Activated CD8-positive, alpha-beta memory T cell treated with anti-CD3 and anti-CD28 coated beads for 48 hours (primary cell): ENCODE measurements around the gene ARHGAP28.

ENCODE experiments used
- DNase-seq, 3 experiments: peaks; one replicate each; pipeline ENCODE4 v3.0.0-alpha.2; 2020; ENCODE audit warnings: low read depth in 2 of 3, low spot score in 2 of 3

The ARHGAP28 gene

GRCh38 chr18:6955304-6955703, 225.8 kb downstream of the ARHGAP28 start:
- DNase-seq: no peak

DNA sequence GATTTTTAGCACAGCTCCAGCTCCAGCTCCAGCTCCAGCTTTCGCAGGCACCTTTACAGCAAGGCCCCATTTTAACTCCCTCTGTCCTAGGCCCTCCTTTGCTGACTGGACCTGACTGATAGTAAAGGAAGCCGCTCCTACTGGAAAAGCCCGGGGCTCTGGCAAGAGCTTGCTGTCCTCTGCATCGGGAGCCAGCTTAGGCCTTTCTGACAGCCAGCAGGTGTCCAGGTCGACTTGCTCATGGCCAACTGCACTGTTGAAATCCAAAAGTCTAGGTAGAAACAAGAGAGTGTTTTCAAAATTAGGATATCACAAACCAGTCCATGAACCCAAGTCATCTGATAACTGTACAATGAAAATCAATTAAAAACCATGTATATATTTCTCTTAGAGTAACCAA, 227.0 kb downstream of the ARHGAP28 start:
- no peak for DNase-seq

DNA sequence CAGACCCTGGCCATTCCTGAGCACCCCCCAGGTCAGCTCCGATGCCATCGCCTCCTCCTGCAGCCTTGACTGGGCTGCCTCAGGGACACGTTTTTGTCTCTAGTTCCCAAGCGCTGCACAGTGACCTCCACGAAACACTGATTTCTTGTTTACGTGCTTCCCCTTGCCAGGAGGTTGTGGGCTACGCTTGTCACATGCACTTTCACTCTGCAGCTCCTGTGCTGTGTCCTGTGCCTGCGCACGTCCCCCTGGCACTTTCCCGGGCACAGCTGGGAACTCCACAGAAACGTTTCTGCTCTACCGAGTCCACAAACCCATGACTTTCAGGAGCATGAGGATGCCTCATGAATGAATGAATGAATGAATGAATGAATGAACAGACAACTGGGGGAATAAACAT, 227.5 kb downstream of the ARHGAP28 start:
- no peak for DNase-seq

DNA sequence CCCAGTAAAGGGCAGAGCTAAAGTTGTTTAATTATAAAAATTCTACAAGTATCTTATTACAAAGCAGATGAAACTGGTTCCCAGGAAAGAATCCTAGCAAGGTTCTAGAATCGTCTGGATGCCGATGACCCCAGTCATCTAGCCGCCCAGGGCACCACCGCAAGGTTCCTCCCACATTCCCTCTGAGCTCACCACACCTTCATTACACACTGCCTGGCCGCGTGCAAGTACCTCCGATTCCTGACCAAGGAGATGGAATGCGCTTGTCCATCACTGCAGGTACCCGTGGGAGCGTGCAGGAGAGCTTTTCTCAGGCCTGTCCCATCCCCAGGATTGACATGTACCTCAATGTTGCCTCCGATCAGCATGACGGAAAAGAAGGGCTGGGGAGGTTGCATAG, 229.6 kb downstream of the ARHGAP28 start:
- DNase-seq: no peak

DNA sequence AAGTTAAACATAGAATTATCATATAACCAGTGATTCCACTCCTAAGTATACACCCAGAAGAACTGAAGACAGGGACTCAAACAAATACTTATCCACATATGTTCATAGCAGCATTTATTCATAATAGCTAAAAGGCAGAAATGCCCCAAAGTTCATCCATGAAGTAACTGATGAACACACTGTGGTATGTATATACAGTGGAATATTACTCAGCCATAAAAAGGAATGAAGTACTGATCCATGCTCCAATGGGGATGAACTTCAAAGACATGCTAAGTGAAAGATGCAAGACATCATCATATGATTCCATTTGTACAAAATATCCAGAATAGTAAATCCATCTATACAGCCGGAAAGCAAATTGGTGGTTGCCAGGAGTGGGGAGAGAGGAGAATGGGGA, 230.6 kb downstream of the ARHGAP28 start:
- DNase-seq: no peak

GRCh38 chr18:6960656-6961055, 231.1 kb downstream of the ARHGAP28 start:
- DNase-seq: no peak

DNA sequence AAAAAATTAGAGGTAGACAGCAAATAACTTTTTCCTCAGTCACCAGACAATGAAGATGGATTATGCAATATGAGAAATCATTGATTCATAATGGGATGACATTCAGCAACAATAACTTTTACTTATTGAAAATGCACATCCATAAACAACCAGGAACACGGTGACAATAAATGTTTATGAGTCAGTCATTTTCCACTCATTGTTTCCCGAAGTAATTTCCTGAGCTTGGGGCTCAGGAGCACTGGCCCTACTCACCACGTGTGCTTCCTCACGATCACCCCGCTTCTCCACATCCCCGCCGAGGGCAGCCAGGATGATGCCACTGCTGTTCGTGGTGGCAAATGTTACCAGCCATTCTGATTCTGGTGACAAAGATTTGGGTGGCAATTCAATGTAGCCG, 231.8 kb downstream of the ARHGAP28 start:
- no peak for DNase-seq

DNA sequence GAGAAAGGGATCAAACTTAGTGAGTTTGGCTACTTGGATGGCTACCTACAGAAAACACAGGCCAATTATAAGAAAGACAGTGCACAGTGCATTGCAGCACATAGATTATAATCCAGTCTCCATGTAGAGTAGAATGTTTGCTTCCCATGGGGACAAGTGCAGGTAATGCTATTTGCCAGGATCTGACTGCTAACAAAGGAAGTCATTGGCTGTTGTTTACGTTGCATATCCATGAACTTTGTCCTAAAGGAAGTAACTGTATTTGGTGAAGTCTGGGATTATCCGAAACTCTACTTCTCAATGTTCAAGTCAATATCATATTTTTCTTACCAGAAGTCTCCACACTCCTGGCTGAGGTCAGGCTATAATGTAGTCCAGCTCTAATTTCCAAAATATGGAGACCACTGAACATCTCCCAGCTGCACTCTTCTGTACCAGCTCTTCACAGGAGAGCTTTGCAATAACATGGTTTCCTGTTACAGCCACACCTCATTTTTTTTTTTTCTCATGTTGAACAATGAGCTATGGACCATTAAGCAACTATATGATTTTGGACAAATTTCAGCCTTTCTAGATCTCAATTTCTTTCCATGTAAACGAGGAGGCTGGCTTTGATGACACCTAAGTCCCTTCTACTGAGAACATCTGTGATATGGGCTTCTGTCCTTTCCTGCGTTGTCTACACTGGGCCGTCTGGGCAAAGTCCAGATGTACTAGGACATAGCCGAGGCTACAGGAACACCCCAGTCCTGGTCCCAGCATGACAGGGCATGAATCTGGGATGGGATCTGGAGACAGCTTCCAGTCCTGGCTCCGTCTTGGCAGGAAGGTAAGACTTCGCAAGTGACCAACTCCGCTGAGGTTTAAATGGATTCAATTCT, 233.3 kb downstream of the ARHGAP28 start:
- DNase-seq: no peak

DNA sequence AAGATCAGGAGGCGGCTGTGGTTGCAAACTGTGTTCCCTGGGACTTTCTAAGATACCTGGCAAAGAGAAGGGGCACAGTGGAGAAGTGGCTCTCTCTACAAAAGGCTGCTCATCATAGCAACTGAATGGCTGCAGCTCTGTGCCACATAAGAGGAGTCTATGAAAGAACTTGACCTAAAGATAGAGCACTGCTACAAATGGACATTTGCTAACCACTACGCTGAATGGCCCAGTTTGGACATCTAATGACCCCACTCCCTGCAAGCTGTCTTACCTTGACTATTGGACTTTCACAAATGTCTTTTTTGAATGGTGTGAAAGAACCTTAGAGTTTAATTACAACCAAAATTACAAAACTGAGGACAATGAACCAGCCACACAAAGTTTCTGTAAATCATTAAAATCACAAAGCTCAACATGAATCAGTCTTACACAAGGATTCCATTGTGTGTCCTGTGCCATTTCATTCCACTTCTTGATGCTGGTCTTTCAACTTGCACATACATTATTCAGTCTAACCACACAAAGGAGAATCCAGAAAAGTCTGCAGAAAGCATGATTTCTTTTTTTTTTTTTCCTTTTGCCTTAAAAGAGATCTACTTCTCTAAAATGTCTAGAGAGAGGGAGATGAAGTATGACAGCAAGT, 234.1 kb downstream of the ARHGAP28 start:
- DNase-seq: no peak
